ENCODE data around the gene DGKG.
A peak's percentile ranks its signal among the peaks of the same experiment; 100 is the strongest.

The DGKG gene

DNA sequence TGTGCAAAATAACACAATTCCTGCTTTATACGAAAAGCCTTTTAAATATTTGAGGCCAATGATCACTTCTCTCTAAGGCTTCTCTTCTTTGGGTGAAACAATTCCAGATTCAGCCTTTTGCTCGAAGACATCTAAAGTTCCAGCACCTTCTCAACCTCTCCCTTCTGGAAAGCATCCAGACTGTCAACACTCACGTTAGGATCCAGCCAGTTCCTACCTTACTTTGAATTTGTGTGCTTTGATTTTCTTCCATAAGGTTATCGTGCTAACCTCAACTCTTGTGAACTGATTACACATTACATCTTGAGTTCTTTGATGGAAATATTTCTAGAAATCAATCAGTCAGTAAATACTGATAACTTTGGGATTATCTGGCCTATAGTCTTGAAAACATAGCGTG, 127.9 kb downstream of the DGKG start:
- H4K8ac ChIP-seq (ENCODE audit: low read depth, low read length), result no peak overlapping the region
- no peak overlapping the region for H4K12ac ChIP-seq (ENCODE audit: low read depth, low read length)
- no peak overlapping the region for H4K91ac ChIP-seq (ENCODE audit: low read depth, low read length)
- H3K9me3 ChIP-seq (ENCODE audit: insufficient read depth, low read depth, low read length), result no peaks in the 10 kb centered on the region
- H3K27ac ChIP-seq (ENCODE audit: low read depth, low read length), result no peak overlapping the region
- H3K23ac ChIP-seq (ENCODE audit: low read length), result no peak overlapping the region
- no CpG with 5 or more reads among the region's 5 CpGs for WGBS (ENCODE audit: extremely low coverage, insufficient coverage, insufficient read length)
- no peak overlapping the region for H2BK120ac ChIP-seq (ENCODE audit: insufficient read depth, low read length, poor library complexity)
- H2BK5ac ChIP-seq (ENCODE audit: low read depth, low read length, poor library complexity), result no peak overlapping the region
- no peaks in the 10 kb centered on the region for H3K36me3 ChIP-seq (ENCODE audit: control insufficient read depth in 1 of 2, insufficient read depth in 2 of 2, low read length in 2 of 2)
- no peaks in the 10 kb centered on the region for H3K79me2 ChIP-seq (ENCODE audit: control insufficient read depth, insufficient read depth, low read length, poor library complexity)
- no peak overlapping the region for H3K14ac ChIP-seq (ENCODE audit: low read length)
- no peak overlapping the region for H2AK5ac ChIP-seq (ENCODE audit: low read length)
- no peak overlapping the region for H3K4me3 ChIP-seq (ENCODE audit: low read depth, low read length)
- no peak overlapping the region for H3K18ac ChIP-seq (ENCODE audit: low read length)
- H3K4ac ChIP-seq (ENCODE audit: low read depth, low read length), result no peak overlapping the region
- H2AFZ ChIP-seq (ENCODE audit: insufficient read depth, low read length, poor library complexity), result no peak overlapping the region
- no peak for DNase-seq
- no peaks in the 10 kb centered on the region for H3K27me3 ChIP-seq (ENCODE audit: insufficient read depth, low read length)
- H3K79me1 ChIP-seq (ENCODE audit: low read length), result no peaks in the 10 kb centered on the region
- H2BK12ac ChIP-seq (ENCODE audit: low read length), result no peak overlapping the region
- H3K4me1 ChIP-seq (ENCODE audit: control insufficient read depth in 1 of 2, insufficient read depth in 2 of 2, low read length in 2 of 2), result no peaks in the 10 kb centered on the region
- no peak overlapping the region for H3K9ac ChIP-seq (ENCODE audit: low read length)
- H3K4me2 ChIP-seq (ENCODE audit: low read length), result no peak overlapping the region

DNA sequence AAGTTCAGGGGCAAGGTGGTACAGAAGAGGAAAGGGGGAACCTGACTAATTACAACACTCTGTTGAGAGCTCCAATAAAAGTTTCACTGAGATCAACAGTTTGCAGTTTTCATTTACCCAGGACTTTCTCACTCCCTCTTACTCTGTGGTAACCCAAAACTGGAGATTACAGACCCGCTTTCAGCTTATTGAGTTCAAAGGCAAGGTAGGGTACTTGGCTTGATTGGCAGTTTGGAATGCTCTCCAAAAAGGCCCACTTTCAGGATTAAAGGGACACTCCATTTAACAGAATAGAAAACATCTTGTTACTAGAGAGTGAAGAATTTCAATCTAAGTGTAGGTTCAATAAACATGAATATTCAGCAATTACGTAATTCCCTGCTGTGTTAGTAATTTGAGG, 135.6 kb downstream of the DGKG start:
- Histone ChIP-seq H2BK120ac (ENCODE audit: insufficient read depth, low read length, poor library complexity) (no peak overlapping the region), H3K79me1 (ENCODE audit: low read length) (no peaks in the 10 kb centered on the region), H3K27me3 (ENCODE audit: insufficient read depth, low read length) (no peaks in the 10 kb centered on the region), H3K18ac (ENCODE audit: low read length) (no peak overlapping the region), H3K79me2 (ENCODE audit: control insufficient read depth, insufficient read depth, low read length, poor library complexity) (no peaks in the 10 kb centered on the region), H3K4me1 (ENCODE audit: control insufficient read depth in 1 of 2, insufficient read depth in 2 of 2, low read length in 2 of 2) (no peaks in the 10 kb centered on the region), H2BK12ac (ENCODE audit: low read length) (no peak overlapping the region), H4K12ac (ENCODE audit: low read depth, low read length) (no peak overlapping the region), H2BK5ac (ENCODE audit: low read depth, low read length, poor library complexity) (no peak overlapping the region), H3K27ac (ENCODE audit: low read depth, low read length) (no peak overlapping the region), H4K91ac (ENCODE audit: low read depth, low read length) (no peak overlapping the region), H2AK5ac (ENCODE audit: low read length) (no peak overlapping the region), H3K4me3 (ENCODE audit: low read depth, low read length) (no peak overlapping the region), H2AFZ (ENCODE audit: insufficient read depth, low read length, poor library complexity) (no peak overlapping the region), H3K36me3 (ENCODE audit: control insufficient read depth in 1 of 2, insufficient read depth in 2 of 2, low read length in 2 of 2) (no peaks in the 10 kb centered on the region), H3K9ac (ENCODE audit: low read length) (no peak overlapping the region), H4K8ac (ENCODE audit: low read depth, low read length) (no peak overlapping the region), H3K9me3 (ENCODE audit: insufficient read depth, low read depth, low read length) (no peaks in the 10 kb centered on the region), H3K4me2 (ENCODE audit: low read length) (no peak overlapping the region), H3K14ac (ENCODE audit: low read length) (no peak overlapping the region), H3K4ac (ENCODE audit: low read depth, low read length) (no peak overlapping the region), H3K23ac (ENCODE audit: low read length) (no peak overlapping the region)
- no CpG with 5 or more reads among the region's 2 CpGs for WGBS (ENCODE audit: extremely low coverage, insufficient coverage, insufficient read length)
- DNase-seq, result no peak

DNA sequence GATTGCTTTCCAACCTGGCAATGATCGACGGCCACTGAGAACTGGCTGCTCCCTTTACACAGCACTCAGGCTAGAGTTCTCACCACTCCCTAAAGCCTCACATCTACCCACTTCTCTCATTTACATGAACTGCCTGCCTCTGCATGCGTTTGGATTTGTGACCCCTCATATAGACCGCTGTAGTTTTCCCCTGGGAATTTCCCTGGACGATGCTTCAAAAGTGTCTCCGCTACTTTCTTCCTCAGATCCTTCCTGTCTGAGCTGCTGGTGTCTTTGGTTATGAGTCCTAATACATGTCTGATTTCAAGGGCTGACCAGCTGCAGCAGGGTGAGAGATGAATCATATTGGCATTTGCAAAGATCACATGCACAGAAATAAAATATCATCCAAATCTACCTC, 136.4 kb downstream of the DGKG start:
- Histone ChIP-seq H3K4me2 (ENCODE audit: low read length) (no peak overlapping the region), H2BK120ac (ENCODE audit: insufficient read depth, low read length, poor library complexity) (no peak overlapping the region), H3K79me2 (ENCODE audit: control insufficient read depth, insufficient read depth, low read length, poor library complexity) (no peaks in the 10 kb centered on the region), H3K27ac (ENCODE audit: low read depth, low read length) (no peak overlapping the region), H2BK12ac (ENCODE audit: low read length) (no peak overlapping the region), H2AK5ac (ENCODE audit: low read length) (no peak overlapping the region), H3K36me3 (ENCODE audit: control insufficient read depth in 1 of 2, insufficient read depth in 2 of 2, low read length in 2 of 2) (no peaks in the 10 kb centered on the region), H3K9ac (ENCODE audit: low read length) (no peak overlapping the region), H3K23ac (ENCODE audit: low read length) (no peak overlapping the region), H3K18ac (ENCODE audit: low read length) (no peak overlapping the region), H3K79me1 (ENCODE audit: low read length) (no peaks in the 10 kb centered on the region), H4K91ac (ENCODE audit: low read depth, low read length) (no peak overlapping the region), H3K14ac (ENCODE audit: low read length) (no peak overlapping the region), H3K4me1 (ENCODE audit: control insufficient read depth in 1 of 2, insufficient read depth in 2 of 2, low read length in 2 of 2) (no peaks in the 10 kb centered on the region), H2AFZ (ENCODE audit: insufficient read depth, low read length, poor library complexity) (no peak overlapping the region), H3K4ac (ENCODE audit: low read depth, low read length) (no peak overlapping the region), H4K12ac (ENCODE audit: low read depth, low read length) (no peak overlapping the region), H4K8ac (ENCODE audit: low read depth, low read length) (no peak overlapping the region), H2BK5ac (ENCODE audit: low read depth, low read length, poor library complexity) (no peak overlapping the region), H3K9me3 (ENCODE audit: insufficient read depth, low read depth, low read length) (no peaks in the 10 kb centered on the region), H3K4me3 (ENCODE audit: low read depth, low read length) (no peak overlapping the region), H3K27me3 (ENCODE audit: insufficient read depth, low read length) (no peaks in the 10 kb centered on the region)
- WGBS (ENCODE audit: extremely low coverage, insufficient coverage, insufficient read length), result no CpG with 5 or more reads among the region's 6 CpGs
- DNase-seq, result no peak

DNA sequence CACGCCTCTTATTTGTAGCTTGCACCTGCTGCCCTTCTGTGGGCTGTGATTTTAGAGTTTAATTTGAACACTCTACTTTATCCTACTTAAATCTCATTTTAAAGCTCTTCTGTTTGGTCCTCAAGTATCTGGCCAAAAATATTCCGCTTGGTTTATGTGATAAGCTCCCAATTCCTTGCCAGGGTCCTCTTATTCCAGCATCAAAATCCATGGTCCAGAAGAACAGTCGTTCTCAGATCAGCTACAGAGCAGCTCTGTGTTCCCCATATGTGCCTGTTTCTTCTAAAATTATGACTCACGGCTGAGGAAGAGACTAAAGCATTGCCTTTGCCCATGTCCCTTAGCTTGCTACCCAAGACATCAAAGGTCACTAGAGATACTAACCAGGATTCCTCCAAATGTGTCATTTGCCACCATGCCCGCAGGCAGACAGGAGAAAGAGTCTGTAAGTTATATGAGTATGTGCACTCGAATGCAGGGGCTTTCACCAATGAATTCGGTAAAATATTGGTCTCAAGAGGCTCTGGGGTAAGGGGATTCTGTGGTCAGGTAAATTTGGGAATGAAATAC, 137.9 kb downstream of the DGKG start:
- Histone ChIP-seq H2BK120ac (ENCODE audit: insufficient read depth, low read length, poor library complexity) (no peak overlapping the region), H4K12ac (ENCODE audit: low read depth, low read length) (no peak overlapping the region), H2AK5ac (ENCODE audit: low read length) (no peak overlapping the region), H2BK12ac (ENCODE audit: low read length) (no peak overlapping the region), H3K23ac (ENCODE audit: low read length) (no peak overlapping the region), H4K8ac (ENCODE audit: low read depth, low read length) (no peak overlapping the region), H3K14ac (ENCODE audit: low read length) (no peak overlapping the region), H4K91ac (ENCODE audit: low read depth, low read length) (no peak overlapping the region), H3K79me2 (ENCODE audit: control insufficient read depth, insufficient read depth, low read length, poor library complexity) (no peaks in the 10 kb centered on the region), H3K9ac (ENCODE audit: low read length) (no peak overlapping the region), H3K79me1 (ENCODE audit: low read length) (no peaks in the 10 kb centered on the region), H3K9me3 (ENCODE audit: insufficient read depth, low read depth, low read length) (no peaks in the 10 kb centered on the region), H3K27ac (ENCODE audit: low read depth, low read length) (no peak overlapping the region), H3K4me2 (ENCODE audit: low read length) (no peak overlapping the region), H2BK5ac (ENCODE audit: low read depth, low read length, poor library complexity) (no peak overlapping the region), H3K4me3 (ENCODE audit: low read depth, low read length) (no peak overlapping the region), H3K36me3 (ENCODE audit: control insufficient read depth in 1 of 2, insufficient read depth in 2 of 2, low read length in 2 of 2) (no peaks in the 10 kb centered on the region), H3K18ac (ENCODE audit: low read length) (no peak overlapping the region), H3K4me1 (ENCODE audit: control insufficient read depth in 1 of 2, insufficient read depth in 2 of 2, low read length in 2 of 2) (no peaks in the 10 kb centered on the region), H2AFZ (ENCODE audit: insufficient read depth, low read length, poor library complexity) (no peak overlapping the region), H3K27me3 (ENCODE audit: insufficient read depth, low read length) (no peaks in the 10 kb centered on the region), H3K4ac (ENCODE audit: low read depth, low read length) (no peak overlapping the region)
- DNase-seq, result peak; percentile 18 to 72
- WGBS (ENCODE audit: extremely low coverage, insufficient coverage, insufficient read length), result no CpG with 5 or more reads among the region's 7 CpGs
